K562 (cell line): Measurements from ENCODE around the gene KRT35. TPM values are rescaled to one million over a fixed set of nuclear protein-coding genes. Genes with fewer than 3 reads are reported as not detected.

Source experiments
- ATAC-seq: fragments of 200-7000 bp; cut with Tn5 transposase; 3 replicates; pipeline ENCODE4 v1.9.1; 2020; ENCODE audit warnings: moderate library complexity
- BruUV-seq: library from RNA; stranded (reverse); fragments of 400-500 nt; replicated peaks from 2 replicates; lab custom pipeline; 2021; lab: Mats Ljungman, UMichigan
- CTCF ChIA-PET: fragments of 300-600 bp; formaldehyde crosslinking; extraction: SDS; loops from one replicate; lab custom pipeline; 2021; ENCODE audit warnings: low intra/inter-chr PET ratio; lab: Yijun Ruan, JAX
- POLR2A ChIA-PET: fragments of 300-600, 350-650 bp; sonication (Branson Sonifier 250); formaldehyde crosslinking; extraction: SDS; loops from one replicate; lab custom pipeline; 2021; ENCODE audit warnings: antibody characterized with exemption, inconsistent platforms; lab: Yijun Ruan, JAX
- DNase-seq, 4 experiments: peaks; one replicate each; pipeline versions ENCODE4 v3.0.0 to v3.0.0-alpha.2; 2011 to 2018; ENCODE audit warnings: low spot score in 3 of 4, mixed read lengths in 3 of 4; ENCODE audit errors: extremely low read depth in 1 of 4
- FAIRE-seq: peaks from 2 replicates; lab custom pipeline; 2011; peaks lifted over from hg19 to GRCh38; lab: Jason Lieb, UNC
- H2AFZ ChIP-seq: 2 replicates; pipeline ENCODE4 v1.6.0; 2011; ENCODE audit warnings: low read depth, low read length, control low read depth, inconsistent platforms
- H3K27ac ChIP-seq: fragments of 200-600 bp; 3 replicates; pipeline ENCODE4 v1.8.0; 2011; ENCODE audit warnings: low read depth, mild to moderate bottlenecking, control low read depth, inconsistent platforms, low read length, moderate library complexity, mixed read lengths; ENCODE audit errors: extremely low read depth
- H3K27me3 ChIP-seq, 2 experiments: fragments of 300-600 bp in 1 of 2; 2 replicates in 1 of 2; 3 replicates in 1 of 2; pipeline versions ENCODE4 v1.6.0 to v1.8.0; 2011; ENCODE audit warnings: inconsistent platforms in 2 of 2, low read length in 2 of 2, mild to moderate bottlenecking in 1 of 2, mixed read lengths in 1 of 2, moderate library complexity in 1 of 2; ENCODE audit not compliant: control insufficient read depth in 2 of 2, insufficient read depth in 2 of 2
- H3K36me3 ChIP-seq: fragments of 300-600 bp; 3 replicates; pipeline ENCODE4 v1.8.0; 2011; ENCODE audit warnings: mild to moderate bottlenecking, low read length, inconsistent platforms; ENCODE audit not compliant: control insufficient read depth, insufficient read depth
- H3K4me1 ChIP-seq, 2 experiments: fragments of 200-600 bp in 1 of 2; replicated peaks in 1 of 2; 2 replicates in 1 of 2; 3 replicates in 1 of 2; pipeline versions ENCODE4 v1.5.1 to v1.8.0; 2011; ENCODE audit warnings: inconsistent platforms in 2 of 2, low read length in 2 of 2, mild to moderate bottlenecking in 1 of 2, mixed read lengths in 1 of 2, moderate library complexity in 1 of 2; ENCODE audit not compliant: control insufficient read depth in 2 of 2, insufficient read depth in 2 of 2
- H3K4me2 ChIP-seq: 2 replicates; pipeline ENCODE4 v1.6.1; 2011; ENCODE audit warnings: low read length, control low read depth, inconsistent platforms, mixed read lengths; ENCODE audit not compliant: insufficient read depth
- H3K4me3 ChIP-seq: fragments of 200-600 bp; sonication (generic), shearing (Covaris generic); 2 replicates; pipeline ENCODE4 v1.5.1; 2016; ENCODE audit warnings: control low read depth, inconsistent platforms
- H3K79me2 ChIP-seq: fragments of 200-600 bp; 3 replicates; pipeline ENCODE4 v1.8.0; 2011; ENCODE audit warnings: low read length, inconsistent platforms; ENCODE audit not compliant: control insufficient read depth, insufficient read depth
- H3K9ac ChIP-seq, 2 experiments: 2 replicates each; pipeline versions ENCODE4 v1.6.0 to v1.6.1; 2011; ENCODE audit warnings: low read depth in 2 of 2, low read length in 2 of 2, control low read depth in 1 of 2, inconsistent platforms in 1 of 2, mild to moderate bottlenecking in 1 of 2, mixed read lengths in 1 of 2; ENCODE audit not compliant: insufficient read depth in 1 of 2
- H3K9me1 ChIP-seq: one replicate; pipeline ENCODE4 v1.6.0; 2011; ENCODE audit warnings: inconsistent platforms, mild to moderate bottlenecking, low read length, moderate library complexity; ENCODE audit not compliant: control insufficient read depth, insufficient read depth
- H3K9me3 ChIP-seq: replicated peaks from 2 replicates; pipeline ENCODE4 v1.5.1; 2011; ENCODE audit warnings: low read depth, low read length, inconsistent platforms; ENCODE audit not compliant: control insufficient read depth, insufficient read depth
- H4K20me1 ChIP-seq: replicated peaks from 2 replicates; pipeline ENCODE4 v1.6.1; 2011; ENCODE audit warnings: low read length, inconsistent platforms, mixed read lengths; ENCODE audit not compliant: control insufficient read depth, insufficient read depth
- ARHGAP35 ChIP-seq: fragments of 450-650 bp; IDR thresholded peaks from 2 replicates; pipeline ENCODE4 v1.6.1; 2018; ENCODE audit not compliant: partially characterized antibody
- CHCHD3 ChIP-seq: fragments of 250-450 bp; sonication (Bioruptor Pico); IDR thresholded peaks from 2 replicates; pipeline ENCODE4 v2.1.2; 2022; ENCODE audit warnings: mild to moderate bottlenecking
- ELF4 ChIP-seq: fragments of 450-650 bp; formaldehyde crosslinking; IDR thresholded peaks from 2 replicates; pipeline ENCODE4 v1.4.0; 2022; ENCODE audit warnings: missing genetic modification characterization
- ETV6 ChIP-seq, 3 experiments: fragments of 150-350 bp in 1 of 3; sonication (generic) in 1 of 3; formaldehyde crosslinking in 1 of 3; IDR thresholded peaks; 2 replicates each; pipeline versions ENCODE4 v1.6.1 to v1.8.0; 2014 to 2022; ENCODE audit warnings: borderline replicate concordance in 2 of 3, low read depth in 2 of 3, antibody characterized with exemption in 1 of 3, low read length in 1 of 3, mild to moderate bottlenecking in 1 of 3, missing genetic modification reagents in 1 of 3
- EWSR1 ChIP-seq: fragments of 450-650 bp; IDR thresholded peaks from 2 replicates; pipeline ENCODE4 v1.6.1; 2018; ENCODE audit warnings: borderline replicate concordance, mild to moderate bottlenecking, low read depth, moderate library complexity; ENCODE audit not compliant: partially characterized antibody
- GTF2F1 ChIP-seq: IDR thresholded peaks from 2 replicates; pipeline ENCODE4 v1.6.1; 2011; ENCODE audit warnings: low read depth, low read length, improper control_type of control experiment
- PHTF2 ChIP-seq: fragments of 250-450 bp; sonication (Bioruptor Pico); IDR thresholded peaks from 2 replicates; pipeline ENCODE4 v1.5.0; 2021; ENCODE audit warnings: mild to moderate bottlenecking
- POLR3A ChIP-seq: IDR thresholded peaks from 2 replicates; pipeline ENCODE4 v1.6.1; 2011; ENCODE audit warnings: borderline replicate concordance, mild to moderate bottlenecking, moderate library complexity; ENCODE audit not compliant: insufficient read length, insufficient read depth; ENCODE audit errors: extremely low read depth
- SRSF9 ChIP-seq: fragments of 200-400 bp; formaldehyde crosslinking; IDR thresholded peaks from 2 replicates; pipeline ENCODE4 v1.6.1; 2017; ENCODE audit warnings: low read depth, low read length, borderline replicate concordance
- TCFL5 ChIP-seq: fragments of 250-450 bp; sonication (Bioruptor Pico); conservative IDR thresholded peaks from 2 replicates; pipeline ENCODE4 v1.6.1; 2021; ENCODE audit warnings: mild to moderate bottlenecking, moderate library complexity, matching md5 sums
- ZNF133 ChIP-seq: fragments of 250-450 bp; sonication (Bioruptor Pico); IDR thresholded peaks from 2 replicates; pipeline ENCODE4 v1.4.0; 2020; ENCODE audit warnings: mild to moderate bottlenecking
- ZNF707 ChIP-seq: fragments of 250-450 bp; sonication (Bioruptor Pico); conservative IDR thresholded peaks from 2 replicates; pipeline ENCODE4 v1.8.0; 2022; ENCODE audit warnings: inconsistent platforms, mild to moderate bottlenecking, moderate library complexity
- WGBS: fragments of 100-300 bp; shearing (Covaris generic); methylation state at CpG from one replicate; pipeline ENCODE4 v1.1.6; 2016; ENCODE audit warnings: low coverage, mixed read lengths; ENCODE audit not compliant: insufficient coverage; ENCODE audit errors: missing lambda C conversion rate; 5-methylcytosine and 5-hydroxymethylcytosine counted together
- in situ Hi-C: fragments of 300-500 bp; cut with MboI; formaldehyde crosslinking; loops from 4 replicates; pipeline ENCODE4 v1.15.0; 2018; ENCODE audit warnings: inconsistent platforms, mixed read lengths
- intact Hi-C: fragments of 100-400 bp; cut with micrococcal nuclease; formaldehyde crosslinking; loops from 2 replicates; pipeline ENCODE4 v1.14.2; 2022
- polyA plus RNA-seq, 8 experiments: library from polyadenylated mRNA; depleted of rRNA in 4 of 8; stranded (reverse) in 5 of 8; unstranded in 3 of 8; fragments of >200 nt; fragmentation: Nextera tagmentation in 2 of 8; fragmentation: Illumina TruSeq in 1 of 8; extraction: Ambion mirVana in 2 of 8; extraction: Trizol in 1 of 8; gene quantifications; 2 replicates each; pipeline versions ENCODE4 v1.2.1 to v1.2.3, GENCODE V29; 2011 to 2014; ENCODE audit warnings: inconsistent platforms in 1 of 8, missing spikeins in 1 of 8
- total RNA-seq, 7 experiments: library from RNA; depleted of rRNA in 6 of 7; stranded (reverse); fragments of >200 nt in 6 of 7; fragmentation: Illumina TruSeq in 2 of 7; extraction: Trizol in 2 of 7; gene quantifications; 2 replicates each; pipeline versions ENCODE4 v1.2.1 to v1.2.3, GENCODE V29; 2011 to 2021; ENCODE audit warnings: low replicate concordance in 1 of 7
- TF ChIP-seq, protein P1 (sequence below): sonication (generic); formaldehyde crosslinking; IDR thresholded peaks from 2 replicates; pipeline ENCODE4 v1.8.0; 2022; ENCODE audit warnings: missing genetic modification reagents, mild to moderate bottlenecking, borderline replicate concordance
- TF ChIP-seq, protein P2 (sequence below): fragments of 250-450 bp; sonication (Bioruptor Pico); IDR thresholded peaks from 2 replicates; pipeline ENCODE4 v1.4.0; 2020; ENCODE audit warnings: mild to moderate bottlenecking, moderate library complexity, borderline replicate concordance
- TF ChIP-seq, protein P3 (sequence below): fragments of 250-450 bp; sonication (Bioruptor Pico); IDR thresholded peaks from 2 replicates; pipeline ENCODE4 v1.8.0; 2022; ENCODE audit warnings: moderate library complexity, mild to moderate bottlenecking, inconsistent platforms

Gene KRT35
- total and polyA plus RNA-seq, 9 of the 15 experiments (the other 6 are each of a cell fraction or from before 2014, with no cell fraction given) = not detected

DNA sequence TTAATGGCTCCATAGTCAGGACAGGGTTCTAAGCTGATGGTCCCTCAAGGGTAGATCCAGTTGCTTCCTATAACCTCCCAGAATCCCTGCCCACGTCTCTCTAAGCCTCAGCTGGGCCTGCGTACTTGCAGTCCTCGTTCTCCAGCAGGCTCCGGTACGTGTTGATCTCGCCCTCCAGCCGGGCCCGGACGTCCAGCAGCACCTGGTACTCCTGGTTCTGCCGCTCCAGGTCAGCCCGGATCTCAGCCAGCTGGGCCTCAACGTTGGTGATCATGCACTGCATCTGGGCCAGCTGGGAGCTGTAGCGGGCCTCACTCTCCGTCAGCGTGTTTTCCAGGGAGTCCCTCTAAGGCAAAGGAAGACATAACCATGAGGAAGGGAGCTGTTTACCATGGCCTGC lies 18.2 kb downstream of the KRT35 start:
- DNase-seq (no peak), FAIRE-seq (no peak), ATAC-seq (no peak)
- Histone ChIP-seq H3K9me1 (no peaks in the 10 kb centered on the region), H3K4me2 (no peak overlapping the region), H3K4me1 (peaks cover 0 to 2% of the 10 kb centered on the region in 2 experiments; a peak in 1 of 5 replicates), H3K36me3 (no peaks in the 10 kb centered on the region), H3K27ac (no peak overlapping the region), H3K4me3 (no peak overlapping the region), H3K27me3 (peaks cover 28 to 70% of the 10 kb centered on the region in 2 experiments), H3K9me3 (no peaks in the 10 kb centered on the region)
- ChIA-PET POLR2A (interaction anchor here (0.7 to 1.3 kb wide), 3 partner anchors 16 to 42 kb away, joined by 3 to 4 read pairs (median 3); partner anchors contain the start of gene KRT13), CTCF (no interaction called here)
- intact Hi-C loops = no loop called here
- TF ChIP-seq CHCHD3 (CRISPR knock-in tag) (no peak), GTF2F1 (no peak), ZNF707 (CRISPR knock-in tag) (no peak), SRSF9 (no peak), ETV6 (IDR thresholded peaks at IDR 0.05; ENCODE audit: borderline replicate concordance in 1 of 2, low read depth in 2 of 2, low read length in 1 of 2) (no peak), ETV6 (CRISPR knock-in tag; IDR thresholded peaks at IDR 0.05; ENCODE audit: borderline replicate concordance) (no peak), PHTF2 (no peak), ZNF133 (CRISPR knock-in tag) (no peak), TCFL5 (no peak), POLR3A (no peak), ELF4 (CRISPR knock-in tag) (no peak), EWSR1 (no peak), ARHGAP35 (no peak)
- TF ChIP-seq, protein P1, sequence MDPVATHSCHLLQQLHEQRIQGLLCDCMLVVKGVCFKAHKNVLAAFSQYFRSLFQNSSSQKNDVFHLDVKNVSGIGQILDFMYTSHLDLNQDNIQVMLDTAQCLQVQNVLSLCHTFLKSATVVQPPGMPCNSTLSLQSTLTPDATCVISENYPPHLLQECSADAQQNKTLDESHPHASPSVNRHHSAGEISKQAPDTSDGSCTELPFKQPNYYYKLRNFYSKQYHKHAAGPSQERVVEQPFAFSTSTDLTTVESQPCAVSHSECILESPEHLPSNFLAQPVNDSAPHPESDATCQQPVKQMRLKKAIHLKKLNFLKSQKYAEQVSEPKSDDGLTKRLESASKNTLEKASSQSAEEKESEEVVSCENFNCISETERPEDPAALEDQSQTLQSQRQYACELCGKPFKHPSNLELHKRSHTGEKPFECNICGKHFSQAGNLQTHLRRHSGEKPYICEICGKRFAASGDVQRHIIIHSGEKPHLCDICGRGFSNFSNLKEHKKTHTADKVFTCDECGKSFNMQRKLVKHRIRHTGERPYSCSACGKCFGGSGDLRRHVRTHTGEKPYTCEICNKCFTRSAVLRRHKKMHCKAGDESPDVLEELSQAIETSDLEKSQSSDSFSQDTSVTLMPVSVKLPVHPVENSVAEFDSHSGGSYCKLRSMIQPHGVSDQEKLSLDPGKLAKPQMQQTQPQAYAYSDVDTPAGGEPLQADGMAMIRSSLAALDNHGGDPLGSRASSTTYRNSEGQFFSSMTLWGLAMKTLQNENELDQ = no peak
- TF ChIP-seq, protein P2, sequence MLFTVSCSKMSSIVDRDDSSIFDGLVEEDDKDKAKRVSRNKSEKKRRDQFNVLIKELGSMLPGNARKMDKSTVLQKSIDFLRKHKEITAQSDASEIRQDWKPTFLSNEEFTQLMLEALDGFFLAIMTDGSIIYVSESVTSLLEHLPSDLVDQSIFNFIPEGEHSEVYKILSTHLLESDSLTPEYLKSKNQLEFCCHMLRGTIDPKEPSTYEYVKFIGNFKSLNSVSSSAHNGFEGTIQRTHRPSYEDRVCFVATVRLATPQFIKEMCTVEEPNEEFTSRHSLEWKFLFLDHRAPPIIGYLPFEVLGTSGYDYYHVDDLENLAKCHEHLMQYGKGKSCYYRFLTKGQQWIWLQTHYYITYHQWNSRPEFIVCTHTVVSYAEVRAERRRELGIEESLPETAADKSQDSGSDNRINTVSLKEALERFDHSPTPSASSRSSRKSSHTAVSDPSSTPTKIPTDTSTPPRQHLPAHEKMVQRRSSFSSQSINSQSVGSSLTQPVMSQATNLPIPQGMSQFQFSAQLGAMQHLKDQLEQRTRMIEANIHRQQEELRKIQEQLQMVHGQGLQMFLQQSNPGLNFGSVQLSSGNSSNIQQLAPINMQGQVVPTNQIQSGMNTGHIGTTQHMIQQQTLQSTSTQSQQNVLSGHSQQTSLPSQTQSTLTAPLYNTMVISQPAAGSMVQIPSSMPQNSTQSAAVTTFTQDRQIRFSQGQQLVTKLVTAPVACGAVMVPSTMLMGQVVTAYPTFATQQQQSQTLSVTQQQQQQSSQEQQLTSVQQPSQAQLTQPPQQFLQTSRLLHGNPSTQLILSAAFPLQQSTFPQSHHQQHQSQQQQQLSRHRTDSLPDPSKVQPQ = no peak
- TF ChIP-seq, protein P3, sequence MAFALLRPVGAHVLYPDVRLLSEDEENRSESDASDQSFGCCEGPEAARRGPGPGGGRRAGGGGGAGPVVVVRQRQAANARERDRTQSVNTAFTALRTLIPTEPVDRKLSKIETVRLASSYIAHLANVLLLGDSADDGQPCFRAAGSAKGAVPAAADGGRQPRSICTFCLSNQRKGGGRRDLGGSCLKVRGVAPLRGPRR = no peak
- TF ChIP-seq, all 486 proteins: peak for 0
- BruUV-seq = no TSS peak
- Histone ChIP-seq H2AFZ (no peak overlapping the region), H3K9ac (no peak overlapping the region), H3K79me2 (no peaks in the 10 kb centered on the region), H4K20me1 (no peaks in the 10 kb centered on the region)
- 1% methylated on average over 15 of the region's 15 CpGs for whole genome bisulfite sequencing
- in situ Hi-C loops = no loop called here
